Endothelial cell of umbilical vein (primary cell): ENCODE measurements around the gene CCDC93.

ENCODE experiments used
- CTCF ChIP-seq, 2 donors: IDR thresholded peaks; 1 replicate in 1 of 2; 2 replicates in 1 of 2; pipeline ENCODE4 v1.5.1; 2011; ENCODE audit warnings: low read length in 2 of 2, mild to moderate bottlenecking in 2 of 2, moderate library complexity in 2 of 2, control low read depth in 1 of 2, inconsistent platforms in 1 of 2, low read depth in 1 of 2; ENCODE audit not compliant: insufficient read depth in 1 of 2; ENCODE audit errors: extremely low read depth in 1 of 2
- JUN ChIP-seq: IDR thresholded peaks from 2 replicates; pipeline ENCODE4 v1.6.1; 2011; ENCODE audit warnings: borderline replicate concordance, low read depth; ENCODE audit not compliant: insufficient read length, insufficient read depth
- POLR2A ChIP-seq: IDR thresholded peaks from 2 replicates; pipeline ENCODE4 v1.6.1; 2012; ENCODE audit warnings: low read depth, mild to moderate bottlenecking, control low read depth, low read length

DNA sequence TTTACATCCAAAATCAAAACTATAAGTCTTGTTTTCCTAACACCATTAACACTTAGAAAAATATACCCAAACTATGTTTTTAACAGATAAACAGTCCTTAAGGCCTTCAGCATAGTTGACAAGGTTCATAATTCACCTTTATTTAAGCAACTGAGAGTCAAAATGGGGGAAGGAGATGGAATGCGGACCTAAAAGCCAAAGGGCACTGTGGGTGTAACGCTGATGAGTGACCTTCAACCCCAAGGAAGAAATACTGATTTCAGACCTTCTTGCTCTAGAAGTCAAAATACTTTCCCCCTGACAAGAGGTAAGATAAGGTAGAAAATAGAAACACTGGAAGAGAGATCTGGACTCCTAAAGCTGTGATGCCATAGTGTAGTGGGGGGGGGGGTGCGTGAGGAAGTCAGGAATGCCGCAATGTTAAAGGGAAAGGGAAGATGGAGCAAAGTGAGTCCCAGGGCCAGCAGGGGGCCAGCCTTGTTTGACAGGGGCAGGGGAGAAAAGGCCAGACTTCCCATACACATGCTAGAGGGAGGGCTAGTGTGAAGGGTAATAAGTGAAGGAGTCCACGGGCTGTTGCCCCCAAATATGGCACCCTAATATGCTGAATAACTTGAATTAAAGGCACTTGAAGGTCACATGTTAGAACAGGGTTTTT, 31.4 kb downstream of the CCDC93 start:
- TF ChIP-seq JUN (no peak), CTCF (IDR thresholded peaks at IDR 0.05; ENCODE audit: extremely low read depth in 1 of 2, insufficient read depth in 1 of 2, low read depth in 1 of 2, low read length in 2 of 2) (no peak), POLR2A (no peak)
